Ureter (tissue), 1 donor: Measurements from ENCODE around the gene SLC39A6. TPM values are rescaled to one million over a fixed set of nuclear protein-coding genes. Genes with fewer than 3 reads are reported as not detected.
"Not testable (repeated sequence)": the region's sequence is repeated elsewhere in the genome, so short reads cannot be mapped to it uniquely, and the experiment has no call there.

ENCODE experiments used
- DNase-seq: peaks from one replicate; pipeline ENCODE4 v3.0.0-alpha.2; 2020; ENCODE audit warnings: low spot score
- total RNA-seq: library from RNA; stranded (reverse); gene quantifications from one replicate; pipeline ENCODE4 v1.2.4, GENCODE V29; 2023
- donor health status: DM: yes; HTN: yes; CAD: no.

Gene SLC39A6, protein sequence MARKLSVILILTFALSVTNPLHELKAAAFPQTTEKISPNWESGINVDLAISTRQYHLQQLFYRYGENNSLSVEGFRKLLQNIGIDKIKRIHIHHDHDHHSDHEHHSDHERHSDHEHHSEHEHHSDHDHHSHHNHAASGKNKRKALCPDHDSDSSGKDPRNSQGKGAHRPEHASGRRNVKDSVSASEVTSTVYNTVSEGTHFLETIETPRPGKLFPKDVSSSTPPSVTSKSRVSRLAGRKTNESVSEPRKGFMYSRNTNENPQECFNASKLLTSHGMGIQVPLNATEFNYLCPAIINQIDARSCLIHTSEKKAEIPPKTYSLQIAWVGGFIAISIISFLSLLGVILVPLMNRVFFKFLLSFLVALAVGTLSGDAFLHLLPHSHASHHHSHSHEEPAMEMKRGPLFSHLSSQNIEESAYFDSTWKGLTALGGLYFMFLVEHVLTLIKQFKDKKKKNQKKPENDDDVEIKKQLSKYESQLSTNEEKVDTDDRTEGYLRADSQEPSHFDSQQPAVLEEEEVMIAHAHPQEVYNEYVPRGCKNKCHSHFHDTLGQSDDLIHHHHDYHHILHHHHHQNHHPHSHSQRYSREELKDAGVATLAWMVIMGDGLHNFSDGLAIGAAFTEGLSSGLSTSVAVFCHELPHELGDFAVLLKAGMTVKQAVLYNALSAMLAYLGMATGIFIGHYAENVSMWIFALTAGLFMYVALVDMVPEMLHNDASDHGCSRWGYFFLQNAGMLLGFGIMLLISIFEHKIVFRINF
- 128 TPM for total RNA-seq

DNA sequence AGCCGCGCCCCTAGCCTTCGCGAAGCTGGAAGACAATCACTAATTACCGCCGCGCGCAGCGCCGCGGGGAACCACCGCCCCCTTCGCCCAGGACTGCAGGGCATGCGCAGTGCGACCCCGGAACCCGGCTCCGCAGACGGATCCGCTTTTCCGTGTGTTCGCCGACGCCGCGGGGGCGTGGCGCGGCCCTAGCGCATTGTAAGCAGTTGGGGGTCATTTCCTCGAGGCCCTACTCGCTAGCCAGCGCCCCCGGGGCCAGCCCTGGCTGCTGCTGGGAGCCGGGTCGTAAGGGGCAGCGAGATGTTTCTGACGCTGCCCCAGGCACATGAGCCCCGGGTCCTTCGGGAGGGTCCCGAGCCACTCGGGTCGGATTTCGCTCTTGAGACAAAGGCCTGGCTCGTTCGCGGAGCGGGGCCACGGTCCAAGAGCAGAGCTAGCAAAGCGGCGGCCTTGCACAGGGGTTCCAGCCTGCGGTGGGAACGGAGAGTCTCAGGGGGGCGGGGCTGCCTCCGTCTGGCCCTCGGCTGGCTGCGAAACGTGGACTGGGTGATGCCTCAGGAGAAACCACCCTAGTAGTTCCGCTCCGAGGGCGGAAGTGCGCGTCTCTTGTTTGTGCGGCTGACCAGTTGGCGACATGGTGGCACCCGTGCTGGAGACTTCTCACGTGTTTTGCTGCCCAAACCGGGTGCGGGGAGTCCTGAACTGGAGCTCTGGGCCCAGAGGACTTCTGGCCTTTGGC, at the start of gene SLC39A6, which contains the start of gene ELP2:
Gene SLC39A6 (minus strand): TSS at position 41 of the 739 bp plus-strand sequence. CDS start 2,333 bp downstream, outside the sequence.
Gene ELP2 (plus strand): TSS at position 600 of the 739 bp plus-strand sequence. CDS start 35 bp downstream, at position 635.
- DNase-seq, result peak; percentile 96

DNA sequence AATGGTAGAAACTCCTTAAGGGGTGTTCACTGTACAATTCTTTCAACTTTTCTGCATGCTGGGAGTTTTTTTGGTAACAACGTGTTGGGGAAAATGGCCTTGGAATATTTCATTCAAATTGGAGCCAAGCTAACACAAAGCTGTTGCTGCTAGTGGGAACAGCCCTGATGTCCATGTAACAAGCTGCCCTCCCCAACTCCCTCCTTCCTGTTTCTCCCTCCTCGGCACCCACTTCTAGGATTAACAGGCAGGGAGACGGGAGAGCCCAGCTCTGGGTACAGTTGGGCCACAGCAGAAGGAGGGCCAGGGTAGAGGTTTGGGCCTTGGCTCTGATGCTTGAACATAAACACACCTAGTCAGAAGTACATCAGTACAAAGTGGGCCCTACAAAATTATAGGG, 48.8 kb upstream of the SLC39A6 start:
- DNase-seq, result no peak

DNA sequence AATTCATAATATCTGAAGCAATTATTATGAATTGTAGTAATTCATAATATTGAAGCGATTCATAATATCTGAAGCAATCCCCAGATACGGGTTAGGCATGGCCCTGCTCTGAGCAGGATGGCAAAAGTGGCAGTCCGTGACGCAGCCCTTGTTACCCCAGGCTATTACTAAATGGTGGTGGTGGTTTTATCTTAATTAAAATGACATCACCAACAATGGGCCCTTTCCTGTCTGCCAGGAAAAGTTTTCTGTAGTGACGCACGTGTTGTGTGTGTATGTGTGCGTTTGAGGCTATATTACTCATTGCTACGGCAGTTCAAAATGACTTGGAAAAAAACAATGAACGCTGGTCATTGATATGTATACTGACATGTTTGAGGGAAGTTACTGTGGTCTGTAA, 47.6 kb upstream of the SLC39A6 start:
- no peak for DNase-seq

GRCh38 chr18:36176177-36176584, 47.0 kb upstream of the SLC39A6 start:
- no peak for DNase-seq

DNA sequence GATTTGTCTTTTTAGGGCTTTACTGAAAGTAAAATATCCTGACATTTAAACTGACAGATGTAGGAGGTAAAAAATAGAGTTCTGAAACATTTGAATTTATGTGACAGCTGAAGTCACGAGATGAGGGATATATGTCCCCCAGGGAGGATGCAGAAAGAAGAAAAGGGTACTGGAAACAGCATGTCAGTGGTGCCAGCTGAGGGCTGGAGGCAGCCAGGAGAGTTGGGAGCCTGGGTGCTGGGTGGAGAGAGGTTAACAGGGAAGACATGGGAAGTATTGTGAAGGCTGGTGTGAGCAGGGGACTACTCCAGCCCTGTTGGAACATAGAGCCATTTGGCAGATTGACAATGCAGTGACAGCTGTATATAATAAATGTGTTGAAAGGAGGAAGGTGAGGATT, 46.3 kb upstream of the SLC39A6 start:
- DNase-seq, result no peak

DNA sequence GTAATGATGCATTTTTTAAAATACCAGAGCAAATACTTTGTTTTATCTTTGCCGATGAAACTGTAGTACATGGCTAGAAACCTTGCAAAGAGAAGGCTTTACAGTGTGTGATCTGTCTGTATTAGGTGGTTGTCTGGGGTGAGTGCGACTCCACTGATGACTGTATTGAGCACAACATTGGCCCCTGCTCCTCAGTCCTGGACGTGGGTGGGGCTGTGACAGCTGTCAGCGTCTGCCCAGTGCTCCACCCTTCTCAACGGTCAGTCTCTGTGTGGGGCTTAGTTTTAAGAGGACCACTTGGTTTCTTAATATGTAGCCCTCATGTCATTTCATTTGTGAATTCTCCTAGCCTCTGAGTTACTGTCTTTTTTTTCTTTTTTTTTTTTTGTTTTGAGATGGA, 40.8 kb upstream of the SLC39A6 start:
- DNase-seq, result no peak

DNA sequence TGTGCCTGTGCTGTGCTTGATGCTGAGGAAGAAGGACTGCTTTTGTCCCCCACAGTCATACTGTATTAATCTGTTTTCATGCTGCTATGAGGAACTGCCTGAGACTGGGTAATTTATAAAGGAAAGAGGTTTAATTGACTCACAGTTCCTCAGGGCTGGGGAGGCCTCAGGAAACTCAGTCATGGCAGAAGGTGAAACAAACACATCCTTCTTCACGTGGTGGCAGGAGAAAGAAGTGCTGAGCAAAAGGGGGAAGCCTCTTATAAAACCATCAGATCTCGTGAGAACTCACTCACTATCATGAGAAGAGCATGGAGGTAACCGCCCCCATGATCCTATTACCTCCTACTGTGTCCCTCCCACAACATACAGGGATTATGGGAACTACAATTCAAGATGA, 39.2 kb upstream of the SLC39A6 start:
- not testable (repeated sequence) for DNase-seq

DNA sequence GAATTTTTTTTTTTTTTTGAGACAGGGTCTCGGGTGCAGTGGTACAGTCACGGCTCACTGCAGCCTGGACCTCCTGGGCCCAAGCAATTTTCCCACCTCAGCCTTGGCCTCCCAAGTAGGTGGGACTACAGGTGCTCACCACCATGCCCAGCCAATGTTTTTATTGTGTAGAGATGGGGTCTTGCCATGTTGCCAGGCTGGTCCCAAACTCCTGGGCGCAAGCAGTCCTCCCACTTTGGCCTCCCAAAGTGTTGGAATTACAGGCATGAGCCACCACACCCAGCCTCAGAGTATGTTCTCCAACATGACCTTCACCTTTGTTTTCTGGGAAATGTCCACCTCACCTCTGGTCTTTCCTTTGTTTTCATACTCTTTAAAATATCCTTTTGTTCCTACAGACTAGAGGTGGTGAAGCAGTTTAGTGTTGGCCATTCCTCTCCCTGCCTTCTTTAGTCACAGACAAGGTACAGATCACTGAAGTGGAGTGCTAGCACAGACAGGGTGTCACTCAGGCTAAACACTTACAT, 38.6 kb upstream of the SLC39A6 start:
- DNase-seq, result no peak

GRCh38 chr18:36162981-36163380, 33.8 kb upstream of the SLC39A6 start:
- DNase-seq, result no peak

GRCh38 chr18:36160959-36161371, 31.8 kb upstream of the SLC39A6 start:
- no peak for DNase-seq

- no peak for DNase-seq
Measured at GRCh38 chr18:36158266-36158867, 29.2 kb upstream of the SLC39A6 start.

DNA sequence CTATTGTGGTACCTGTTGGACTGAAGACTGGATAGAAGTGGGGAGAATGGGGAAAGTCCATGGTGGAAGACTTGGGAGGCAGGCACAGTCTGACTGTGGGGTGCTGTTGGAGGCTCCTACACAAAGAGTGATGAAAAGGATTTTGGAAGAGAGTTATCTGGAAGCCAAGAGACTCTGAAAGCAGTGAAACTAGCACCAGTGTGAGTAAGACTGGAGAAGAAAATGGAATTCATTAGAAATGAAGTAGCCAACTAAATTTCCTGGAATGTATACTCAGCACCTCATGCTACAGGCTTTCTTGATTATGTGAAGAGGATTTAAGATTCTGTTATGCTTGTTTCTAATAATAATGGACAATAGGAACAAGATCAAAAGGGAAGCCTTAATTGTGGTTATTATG, 28.3 kb upstream of the SLC39A6 start:
- no peak for DNase-seq

GRCh38 chr18:36155851-36156757, 27.0 kb upstream of the SLC39A6 start:
- no peak for DNase-seq

GRCh38 chr18:36153771-36154170, 24.6 kb upstream of the SLC39A6 start:
- DNase-seq, result no peak

- no peak for DNase-seq
Measured at GRCh38 chr18:36153203-36153602, 24.1 kb upstream of the SLC39A6 start.

- no peak for DNase-seq
Measured at GRCh38 chr18:36152781-36153180, 23.6 kb upstream of the SLC39A6 start.

DNA sequence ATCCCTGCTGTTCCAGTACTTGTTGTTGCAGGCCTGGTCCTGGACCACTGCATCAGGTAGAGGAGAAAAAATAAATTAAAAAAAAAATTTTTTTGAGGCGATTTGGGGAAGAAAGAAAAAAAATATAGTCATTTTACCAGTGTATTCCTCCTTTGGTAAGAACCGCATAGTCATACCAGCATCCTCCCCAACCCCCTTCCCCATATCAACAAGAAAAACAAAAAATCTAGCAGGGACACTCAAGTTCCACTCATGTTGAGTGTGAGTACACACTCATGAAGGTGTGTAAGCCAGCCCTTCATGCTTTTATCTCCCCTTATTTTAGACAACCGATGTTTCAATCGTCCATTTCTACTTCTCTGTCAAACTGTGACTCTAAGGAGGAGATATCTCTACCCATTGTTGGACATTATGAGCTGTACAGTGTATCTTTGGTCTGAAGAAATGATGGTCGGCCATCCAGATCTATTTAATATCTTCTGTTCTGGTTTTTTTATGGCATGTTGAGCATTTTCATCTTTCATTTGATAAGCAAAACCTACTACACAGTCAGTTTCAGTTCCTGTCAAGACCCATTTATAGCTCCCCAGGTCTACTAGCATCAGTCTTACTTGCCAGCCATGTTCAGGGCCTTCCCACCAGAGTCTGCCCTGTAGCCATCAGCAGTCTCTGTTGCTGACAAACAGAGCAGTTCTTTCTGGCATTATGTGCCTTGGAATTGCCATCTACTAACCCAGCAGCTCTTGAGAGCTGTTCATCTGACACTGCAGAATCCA, 20.6 kb upstream of the SLC39A6 start:
- no peak for DNase-seq

GRCh38 chr18:36143391-36143790, 14.3 kb upstream of the SLC39A6 start:
- DNase-seq, result no peak

- DNase-seq, result no peak
Measured at GRCh38 chr18:36142751-36143150, 13.6 kb upstream of the SLC39A6 start.

DNA sequence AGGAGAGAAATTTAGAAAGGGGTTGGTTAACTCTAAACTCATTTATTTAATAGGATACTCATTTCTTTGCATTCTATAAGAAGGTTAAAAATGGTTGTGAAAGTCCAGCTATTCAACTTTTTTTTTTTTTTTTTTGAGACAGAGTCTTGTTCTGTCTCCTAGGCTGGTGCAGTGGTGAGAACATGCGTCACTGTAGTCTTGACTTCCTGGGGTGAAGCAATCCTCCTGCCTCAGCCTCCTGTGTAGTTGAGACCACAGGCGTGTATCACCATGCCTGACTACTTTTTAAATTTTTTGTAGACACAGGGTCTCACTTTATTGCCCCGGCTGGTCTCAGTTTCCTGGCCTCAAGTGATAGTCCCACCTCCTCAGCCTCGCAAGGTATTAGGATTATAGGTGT, 12.4 kb upstream of the SLC39A6 start:
- no peak for DNase-seq
